DOHH2 (cell line): ENCODE measurements around the gene CCDC9.

ENCODE experiments used
- EZH2phosphoT487 ChIP-seq: fragments of 200-600 bp; sonication (generic); IDR thresholded peaks from 2 replicates; pipeline ENCODE4 v1.6.1; 2017; ENCODE audit warnings: borderline replicate concordance, mild to moderate bottlenecking, antibody characterized with exemption, low read length, moderate library complexity, mixed read lengths
- TF ChIP-seq, protein P1 (sequence below): fragments of 200-600 bp; sonication (generic); IDR thresholded peaks from one replicate; pipeline ENCODE4 v1.5.1; 2014; ENCODE audit warnings: antibody characterized with exemption, mild to moderate bottlenecking, low read depth, low read length; ENCODE audit not compliant: poor library complexity, severe bottlenecking

- TF ChIP-seq, protein P1, sequence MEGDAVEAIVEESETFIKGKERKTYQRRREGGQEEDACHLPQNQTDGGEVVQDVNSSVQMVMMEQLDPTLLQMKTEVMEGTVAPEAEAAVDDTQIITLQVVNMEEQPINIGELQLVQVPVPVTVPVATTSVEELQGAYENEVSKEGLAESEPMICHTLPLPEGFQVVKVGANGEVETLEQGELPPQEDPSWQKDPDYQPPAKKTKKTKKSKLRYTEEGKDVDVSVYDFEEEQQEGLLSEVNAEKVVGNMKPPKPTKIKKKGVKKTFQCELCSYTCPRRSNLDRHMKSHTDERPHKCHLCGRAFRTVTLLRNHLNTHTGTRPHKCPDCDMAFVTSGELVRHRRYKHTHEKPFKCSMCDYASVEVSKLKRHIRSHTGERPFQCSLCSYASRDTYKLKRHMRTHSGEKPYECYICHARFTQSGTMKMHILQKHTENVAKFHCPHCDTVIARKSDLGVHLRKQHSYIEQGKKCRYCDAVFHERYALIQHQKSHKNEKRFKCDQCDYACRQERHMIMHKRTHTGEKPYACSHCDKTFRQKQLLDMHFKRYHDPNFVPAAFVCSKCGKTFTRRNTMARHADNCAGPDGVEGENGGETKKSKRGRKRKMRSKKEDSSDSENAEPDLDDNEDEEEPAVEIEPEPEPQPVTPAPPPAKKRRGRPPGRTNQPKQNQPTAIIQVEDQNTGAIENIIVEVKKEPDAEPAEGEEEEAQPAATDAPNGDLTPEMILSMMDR: no peak
- TF ChIP-seq EZH2phosphoT487: no peak
Measured at GRCh38 chr19:47274071-47274890, 18.0 kb downstream of the CCDC9 start, which contains the start of gene INAFM1.
